Stomach (tissue), 4 donors: ENCODE measurements around the gene FGF7.

ENCODE experiments used
- EP300 ChIP-seq: sonication (generic); formaldehyde crosslinking; IDR thresholded peaks from one replicate; pipeline ENCODE4 v1.6.1; 2017; ENCODE audit warnings: antibody characterized with exemption
- POLR2A ChIP-seq, 4 donors: fragments of 450-650 bp; IDR thresholded peaks; one replicate each; pipeline ENCODE4 v1.6.1; 2016; ENCODE audit warnings: antibody characterized with exemption in 4 of 4, control low read depth in 2 of 4, mild to moderate bottlenecking in 1 of 4, moderate library complexity in 1 of 4
- POLR2AphosphoS5 ChIP-seq, 3 donors: sonication (generic); formaldehyde crosslinking; IDR thresholded peaks; one replicate each; pipeline ENCODE4 v1.6.1; 2016; ENCODE audit warnings: antibody characterized with exemption in 3 of 3
- TF ChIP-seq, protein P1 (sequence below), 7 experiments: fragments of 450-650 bp in 4 of 7; fragments of 200-600 bp in 3 of 7; sonication (generic) in 3 of 7; IDR thresholded peaks; one replicate each; pipeline ENCODE4 v1.5.1; 2016 to 2019; ENCODE audit warnings: antibody characterized with exemption in 7 of 7, control low read depth in 2 of 7, mild to moderate bottlenecking in 1 of 7

DNA sequence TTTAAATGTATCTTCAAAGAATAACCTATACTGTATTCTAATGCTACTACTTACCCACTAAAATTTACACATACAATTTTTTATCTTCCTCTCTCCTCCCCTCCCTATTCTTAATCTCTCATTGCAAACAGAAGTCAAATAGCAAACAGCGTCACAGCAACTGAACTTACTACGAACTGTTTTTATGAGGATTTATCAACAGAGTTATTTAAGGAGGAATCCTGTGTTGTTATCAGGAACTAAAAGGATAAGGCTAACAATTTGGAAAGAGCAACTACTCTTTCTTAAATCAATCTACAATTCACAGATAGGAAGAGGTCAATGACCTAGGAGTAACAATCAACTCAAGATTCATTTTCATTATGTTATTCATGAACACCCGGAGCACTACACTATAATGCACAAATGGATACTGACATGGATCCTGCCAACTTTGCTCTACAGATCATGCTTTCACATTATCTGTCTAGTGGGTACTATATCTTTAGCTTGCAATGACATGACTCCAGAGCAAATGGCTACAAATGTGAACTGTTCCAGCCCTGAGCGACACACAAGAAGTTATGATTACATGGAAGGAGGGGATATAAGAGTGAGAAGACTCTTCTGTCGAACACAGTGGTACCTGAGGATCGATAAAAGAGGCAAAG, 984 bp downstream of the FGF7 start:
- TF ChIP-seq, protein P1, sequence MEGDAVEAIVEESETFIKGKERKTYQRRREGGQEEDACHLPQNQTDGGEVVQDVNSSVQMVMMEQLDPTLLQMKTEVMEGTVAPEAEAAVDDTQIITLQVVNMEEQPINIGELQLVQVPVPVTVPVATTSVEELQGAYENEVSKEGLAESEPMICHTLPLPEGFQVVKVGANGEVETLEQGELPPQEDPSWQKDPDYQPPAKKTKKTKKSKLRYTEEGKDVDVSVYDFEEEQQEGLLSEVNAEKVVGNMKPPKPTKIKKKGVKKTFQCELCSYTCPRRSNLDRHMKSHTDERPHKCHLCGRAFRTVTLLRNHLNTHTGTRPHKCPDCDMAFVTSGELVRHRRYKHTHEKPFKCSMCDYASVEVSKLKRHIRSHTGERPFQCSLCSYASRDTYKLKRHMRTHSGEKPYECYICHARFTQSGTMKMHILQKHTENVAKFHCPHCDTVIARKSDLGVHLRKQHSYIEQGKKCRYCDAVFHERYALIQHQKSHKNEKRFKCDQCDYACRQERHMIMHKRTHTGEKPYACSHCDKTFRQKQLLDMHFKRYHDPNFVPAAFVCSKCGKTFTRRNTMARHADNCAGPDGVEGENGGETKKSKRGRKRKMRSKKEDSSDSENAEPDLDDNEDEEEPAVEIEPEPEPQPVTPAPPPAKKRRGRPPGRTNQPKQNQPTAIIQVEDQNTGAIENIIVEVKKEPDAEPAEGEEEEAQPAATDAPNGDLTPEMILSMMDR (IDR thresholded peaks at IDR 0.05), result no peak
- TF ChIP-seq POLR2A (IDR thresholded peaks at IDR 0.05), result no peak
- no peak for TF ChIP-seq EP300
- TF ChIP-seq POLR2AphosphoS5 (IDR thresholded peaks at IDR 0.05), result no peak
